Progenitor cell of endocrine pancreas (in vitro differentiated cells): ENCODE results near the gene MPG. TPM values are rescaled to one million over a fixed set of nuclear protein-coding genes. Genes with fewer than 3 reads are reported as not detected.
"Not testable (repeated sequence)": the region's sequence is repeated elsewhere in the genome, so short reads cannot be mapped to it uniquely, and the experiment has no call there.

Experiments used
- DNase-seq: peaks from one replicate; pipeline ENCODE4 v3.0.0; 2021; ENCODE audit warnings: low spot score; ENCODE audit not compliant: unreplicated experiment
- H3K27ac Mint-ChIP-seq: 2 replicates; pipeline ENCODE4 v1.8.0; 2021; ENCODE audit warnings: mild to moderate bottlenecking, moderate library complexity, mixed read lengths
- H3K27me3 Mint-ChIP-seq: 2 replicates; pipeline ENCODE4 v1.8.0; 2021; ENCODE audit warnings: mixed read lengths
- H3K36me3 Mint-ChIP-seq: 2 replicates; pipeline ENCODE4 v1.8.0; 2022; ENCODE audit warnings: mixed read lengths; ENCODE audit not compliant: insufficient read depth
- H3K4me1 Mint-ChIP-seq: 2 replicates; pipeline ENCODE4 v1.8.0; 2021; ENCODE audit warnings: low read depth, mixed read lengths
- H3K4me3 Mint-ChIP-seq: 2 replicates; pipeline ENCODE4 v1.8.0; 2021; ENCODE audit warnings: low read depth, mild to moderate bottlenecking, moderate library complexity, mixed read lengths
- H3K9me3 Mint-ChIP-seq: 2 replicates; pipeline ENCODE4 v1.8.0; 2021; ENCODE audit warnings: low read depth, mixed read lengths
- CTCF ChIP-seq: fragments of 200-600 bp; sonication (generic); IDR thresholded peaks from one replicate; pipeline ENCODE4 v1.5.0; 2021; ENCODE audit warnings: antibody characterized with exemption, mild to moderate bottlenecking; ENCODE audit not compliant: unreplicated experiment
- long read RNA-seq: library from polyadenylated mRNA; unstranded; transcript quantifications from one replicate; pipeline ENCODE4 v2.0.0, GENCODE V29; 2020
- total RNA-seq: library from RNA; stranded (reverse); gene quantifications from 2 replicates; pipeline ENCODE4 v1.2.1, GENCODE V29; 2021

The MPG gene, protein sequence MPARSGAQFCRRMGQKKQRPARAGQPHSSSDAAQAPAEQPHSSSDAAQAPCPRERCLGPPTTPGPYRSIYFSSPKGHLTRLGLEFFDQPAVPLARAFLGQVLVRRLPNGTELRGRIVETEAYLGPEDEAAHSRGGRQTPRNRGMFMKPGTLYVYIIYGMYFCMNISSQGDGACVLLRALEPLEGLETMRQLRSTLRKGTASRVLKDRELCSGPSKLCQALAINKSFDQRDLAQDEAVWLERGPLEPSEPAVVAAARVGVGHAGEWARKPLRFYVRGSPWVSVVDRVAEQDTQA
- total RNA-seq: 32.4 and 35.2 TPM in 2 replicates
- long read RNA-seq, transcript MPG-202 (4 exons, 1,205 nt): major isoform, 7 of 8 reads
- long read RNA-seq, partial matches to known transcripts: 0 of 8 reads
- long read RNA-seq, other reads (novel, unspliced or antisense): 0 of 8 reads

- no peaks in the 10 kb centered on the region for H3K36me3 Mint-ChIP-seq
- peak; percentile 70 for DNase-seq
- peaks cover 8% of the 10 kb centered on the region for H3K27me3 Mint-ChIP-seq
- TF ChIP-seq CTCF: no peak
- H3K4me1 Mint-ChIP-seq: peaks cover 17% of the 10 kb centered on the region
- no peaks in the 10 kb centered on the region for H3K9me3 Mint-ChIP-seq
- peak within 1 kb of the TSS; percentile 73 for H3K27ac Mint-ChIP-seq
- peak within 1 kb of the TSS; percentile 84 for H3K4me3 Mint-ChIP-seq
Measured at GRCh38 chr16:77807-78443, at the start of gene MPG. Gene MPG (plus strand): TSS chr16:78225. CDS start chr16:78310, 85 bp downstream.

GRCh38 chr16:30627-31026 is 47.4 kb upstream of the MPG start:
- not testable (repeated sequence) for H3K27me3 Mint-ChIP-seq, H3K36me3 Mint-ChIP-seq, H3K9me3 Mint-ChIP-seq, H3K4me1 Mint-ChIP-seq, DNase-seq, H3K27ac Mint-ChIP-seq, H3K4me3 Mint-ChIP-seq

DNA sequence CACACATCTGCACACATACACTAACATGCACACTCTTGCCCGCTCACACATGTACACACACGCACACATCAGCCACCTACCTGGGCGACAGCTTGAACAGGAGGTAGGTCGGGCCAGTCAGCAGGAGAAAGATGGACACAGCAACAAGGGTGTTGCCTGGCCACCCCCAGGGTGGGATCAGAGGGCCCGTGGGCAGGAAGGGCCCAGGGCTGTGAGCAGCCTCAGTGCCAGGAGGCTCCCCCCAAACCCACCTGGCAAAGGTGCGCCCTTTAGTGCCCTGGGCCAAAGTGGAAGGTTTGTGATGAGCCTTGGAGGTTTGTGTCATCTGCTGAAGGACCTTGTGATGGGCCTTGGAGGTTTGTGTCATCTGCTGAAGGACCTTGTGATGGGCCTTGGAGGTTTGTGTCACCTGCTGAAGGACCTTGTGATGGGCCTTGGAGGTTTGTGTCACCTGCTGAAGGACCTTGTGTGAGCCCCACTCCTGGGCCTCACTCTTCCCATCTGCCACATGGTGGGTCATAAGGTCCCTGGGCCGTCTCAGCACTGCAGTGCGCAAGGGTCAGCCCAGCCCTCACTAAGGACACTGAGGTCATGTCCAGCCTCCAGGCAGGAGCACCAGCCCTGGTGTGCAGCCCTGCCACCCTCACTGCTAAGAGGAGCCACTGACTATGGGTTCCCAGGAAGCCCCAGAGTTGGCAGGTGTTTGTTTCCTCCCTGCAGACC is 44.7 kb upstream of the MPG start:
- not testable (repeated sequence) for H3K36me3 Mint-ChIP-seq, DNase-seq, H3K4me1 Mint-ChIP-seq

GRCh38 chr16:33877-34647 is 44.0 kb upstream of the MPG start:
- Mint-ChIP-seq H3K27me3 (no peaks in the 10 kb centered on the region), H3K27ac (no peak overlapping the region), H3K9me3 (no peaks in the 10 kb centered on the region), H3K36me3 (no peaks in the 10 kb centered on the region), H3K4me1 (no peaks in the 10 kb centered on the region), H3K4me3 (no peak overlapping the region)
- no peak for DNase-seq
- TF ChIP-seq CTCF: no peak

More for the DNA sequence above, 44.7 kb upstream of the MPG start:
- not testable (repeated sequence) for H3K9me3 Mint-ChIP-seq, H3K27me3 Mint-ChIP-seq, H3K27ac Mint-ChIP-seq, H3K4me3 Mint-ChIP-seq

- no peak overlapping the region for H3K4me3 Mint-ChIP-seq
- no peaks in the 10 kb centered on the region for H3K4me1 Mint-ChIP-seq
- H3K27me3 Mint-ChIP-seq: no peaks in the 10 kb centered on the region
- H3K27ac Mint-ChIP-seq: no peak overlapping the region
- no peak for TF ChIP-seq CTCF
- no peaks in the 10 kb centered on the region for H3K9me3 Mint-ChIP-seq
- DNase-seq: no peak
- no peaks in the 10 kb centered on the region for H3K36me3 Mint-ChIP-seq
Measured at GRCh38 chr16:34648-34987, 43.4 kb upstream of the MPG start.
